Activated CD8-positive, alpha-beta memory T cell treated with anti-CD3 and anti-CD28 coated beads for 48 hours (primary cell): ENCODE data around the gene HERC2.
"Not testable (repeated sequence)": the region's sequence is repeated elsewhere in the genome, so short reads cannot be mapped to it uniquely, and the experiment has no call there.

Experiments used
- DNase-seq, 3 experiments: peaks; one replicate each; pipeline ENCODE4 v3.0.0-alpha.2; 2020; ENCODE audit warnings: low read depth in 2 of 3, low spot score in 2 of 3

The HERC2 gene

GRCh38 chr15:28273873-28274610 is 47.9 kb downstream of the HERC2 start:
- DNase-seq, result no peak

- no peak for DNase-seq
Observed at GRCh38 chr15:28273468-28273867, 48.5 kb downstream of the HERC2 start.

DNA sequence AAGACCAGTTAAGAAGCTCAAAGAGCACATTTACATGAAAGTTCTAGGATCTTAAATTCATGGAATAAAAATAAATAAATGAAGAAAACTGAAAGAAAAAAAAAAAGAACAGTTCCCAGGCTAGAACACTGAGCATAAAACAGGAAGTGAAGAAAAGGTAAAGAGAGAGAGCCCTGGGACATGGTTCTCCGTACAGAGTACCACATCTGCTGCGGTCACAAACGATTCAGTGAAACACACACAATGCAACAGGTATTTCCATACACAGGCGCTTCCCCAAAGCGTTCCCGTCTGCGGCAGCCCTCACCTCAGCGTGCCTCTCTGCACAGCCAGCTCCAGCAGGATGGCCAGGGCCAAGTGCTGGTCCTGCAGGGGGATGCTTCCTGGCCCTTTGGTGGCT is 49.4 kb downstream of the HERC2 start:
- no peak for DNase-seq

GRCh38 chr15:28271697-28272260 is 50.2 kb downstream of the HERC2 start:
- no peak for DNase-seq

DNA sequence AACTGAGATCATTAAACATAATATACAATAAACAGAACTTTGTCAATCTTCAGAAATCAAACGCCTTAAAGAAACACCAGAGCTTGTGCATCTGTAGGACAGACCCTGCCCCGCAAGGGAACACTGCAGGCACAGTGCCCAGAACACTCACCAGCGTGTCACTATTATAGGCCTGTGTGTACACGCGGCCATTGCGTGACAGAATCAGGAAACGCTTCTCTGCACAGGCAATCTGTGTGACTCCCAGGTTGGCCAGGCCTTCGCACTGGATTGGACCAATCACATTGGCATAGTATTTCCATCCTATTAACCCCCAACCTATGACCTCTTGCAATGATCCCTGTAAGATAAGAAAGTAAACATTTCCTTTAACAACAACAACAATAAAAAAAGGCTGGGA is 52.9 kb downstream of the HERC2 start:
- no peak for DNase-seq

DNA sequence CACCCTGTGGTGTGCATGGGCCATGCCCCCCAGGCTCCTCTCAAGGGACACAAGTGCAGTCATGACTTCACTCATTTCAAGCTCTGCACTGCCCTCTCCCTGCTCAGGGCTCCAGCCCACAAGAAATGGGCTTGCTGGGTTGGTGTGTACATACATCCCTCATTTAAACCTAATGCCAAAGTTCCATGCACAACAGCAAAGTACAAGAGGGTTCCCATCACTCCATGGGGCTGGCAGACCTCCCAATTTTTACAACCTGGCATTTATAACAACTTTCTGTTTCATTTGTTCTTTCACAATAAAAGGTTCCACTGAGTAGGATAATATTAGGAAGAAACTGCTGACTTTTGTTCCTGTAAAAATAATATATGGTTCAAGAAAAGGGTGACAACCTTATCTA is 54.3 kb downstream of the HERC2 start:
- DNase-seq, result no peak

DNA sequence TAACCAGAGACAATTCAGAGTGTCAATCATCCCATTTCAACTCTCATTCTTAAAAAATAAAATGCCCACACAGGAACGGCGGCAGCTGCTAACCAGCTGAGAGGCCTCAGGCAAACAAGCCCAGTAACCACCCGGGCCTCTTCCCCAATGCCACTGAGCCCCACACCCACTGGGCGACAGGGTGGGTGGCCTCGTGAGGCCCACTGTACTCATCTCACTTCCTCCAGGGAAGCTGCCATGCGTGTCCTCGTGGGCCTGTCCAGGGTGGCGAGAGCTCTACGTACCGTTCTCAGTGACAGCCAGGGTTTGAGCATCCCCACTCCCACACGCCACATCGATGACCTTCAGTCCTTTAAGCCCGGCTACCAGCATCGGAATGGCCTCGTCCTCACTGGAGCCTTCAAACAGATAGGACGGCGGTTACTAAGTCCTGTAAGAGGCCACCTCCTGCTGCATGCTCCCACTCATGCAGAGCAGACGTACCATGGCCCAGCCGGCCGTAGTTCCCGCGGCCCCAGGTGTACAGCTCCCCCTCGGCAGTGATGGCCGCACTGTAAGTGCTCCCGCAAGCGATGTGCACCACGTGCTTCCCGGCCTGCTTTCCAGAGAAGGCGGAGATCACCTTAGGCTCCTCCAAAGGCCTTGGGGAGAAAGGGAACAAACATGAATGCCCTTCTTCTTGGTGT is 56.5 kb downstream of the HERC2 start:
- DNase-seq, result no peak

DNA sequence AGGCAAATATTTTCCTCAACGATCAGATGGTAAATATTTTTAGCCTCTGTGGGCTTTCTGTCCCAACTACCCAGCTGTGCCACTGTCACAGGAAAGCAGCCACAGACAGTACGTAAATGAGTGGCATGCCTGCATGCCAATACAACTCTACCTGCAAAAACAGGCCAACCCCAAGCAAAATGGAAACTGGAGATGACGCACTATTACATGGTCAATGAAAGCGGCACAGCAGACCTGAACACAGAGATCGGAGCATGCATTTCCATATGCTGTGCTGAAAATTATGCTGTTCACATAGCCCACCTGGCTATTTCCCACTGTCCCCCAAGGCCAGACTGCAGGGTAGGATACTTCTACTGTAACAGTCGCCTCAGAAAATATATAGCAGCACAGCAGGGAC is 57.8 kb downstream of the HERC2 start:
- no peak for DNase-seq

- no peak for DNase-seq
Observed at GRCh38 chr15:28262438-28262837, 59.5 kb downstream of the HERC2 start.

DNA sequence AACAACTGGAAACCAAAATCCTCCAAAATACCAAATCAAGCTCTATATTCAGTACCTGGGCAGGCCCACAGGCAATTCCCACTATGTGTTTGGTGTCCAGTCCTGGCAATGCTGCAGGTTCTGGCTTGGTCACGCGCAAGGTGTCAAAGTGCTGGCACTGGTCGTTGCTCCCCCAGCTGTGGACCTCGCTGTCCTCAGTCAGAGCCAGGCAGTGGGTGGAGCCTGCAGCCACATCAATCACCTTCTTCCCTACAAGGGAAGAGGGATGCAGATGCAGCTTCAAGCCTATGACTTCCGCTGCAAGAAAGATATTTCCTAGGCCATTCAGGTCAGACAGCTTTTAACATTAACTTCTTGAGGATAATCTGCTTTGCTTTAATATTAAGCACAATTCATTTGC is 61.3 kb downstream of the HERC2 start:
- no peak for DNase-seq

- no peak for DNase-seq
Observed at GRCh38 chr15:28260317-28260716, 61.7 kb downstream of the HERC2 start.

- no peak for DNase-seq
Observed at GRCh38 chr15:28255965-28256364, 66.0 kb downstream of the HERC2 start.

DNA sequence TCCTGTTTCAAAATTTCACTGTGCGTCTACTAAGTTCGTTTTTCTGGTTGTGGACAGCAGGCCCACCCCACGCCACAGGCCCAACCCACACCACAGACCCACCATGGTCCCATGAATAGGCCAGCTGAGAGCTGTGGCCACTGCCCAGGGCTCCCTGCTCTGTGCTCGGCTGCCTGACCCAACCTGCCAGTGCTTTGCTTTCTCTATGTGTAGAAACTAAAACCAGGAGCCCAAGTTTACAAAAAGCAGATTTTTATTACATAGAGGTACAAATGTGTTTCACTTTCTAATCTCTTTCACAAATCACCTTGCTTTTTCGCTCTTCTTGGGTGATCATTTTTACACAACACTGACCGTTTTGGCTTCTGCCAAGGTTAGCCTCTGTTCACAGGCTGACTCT is 69.1 kb downstream of the HERC2 start:
- no peak for DNase-seq

- DNase-seq, result no peak
Observed at GRCh38 chr15:28246605-28247004, 75.4 kb downstream of the HERC2 start.

DNA sequence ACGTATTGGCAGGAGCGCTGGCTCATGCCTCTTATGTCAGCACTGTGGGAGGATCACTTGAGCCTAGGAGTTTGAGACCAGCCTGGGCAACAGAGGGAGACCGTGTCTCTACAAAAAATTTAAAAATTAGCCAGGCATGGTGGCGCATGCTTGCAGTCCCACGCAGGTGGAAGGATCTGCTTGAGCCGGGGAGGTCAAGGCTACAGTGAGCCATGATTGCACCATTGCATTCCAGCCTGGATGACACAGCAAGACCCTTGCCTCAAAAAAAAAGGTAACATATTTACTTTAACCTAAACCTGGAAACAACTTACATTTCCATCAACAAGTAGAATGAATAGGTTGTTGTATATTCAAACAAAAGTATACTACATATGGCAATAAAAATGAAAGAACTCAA is 78.1 kb downstream of the HERC2 start:
- DNase-seq, result no peak

DNA sequence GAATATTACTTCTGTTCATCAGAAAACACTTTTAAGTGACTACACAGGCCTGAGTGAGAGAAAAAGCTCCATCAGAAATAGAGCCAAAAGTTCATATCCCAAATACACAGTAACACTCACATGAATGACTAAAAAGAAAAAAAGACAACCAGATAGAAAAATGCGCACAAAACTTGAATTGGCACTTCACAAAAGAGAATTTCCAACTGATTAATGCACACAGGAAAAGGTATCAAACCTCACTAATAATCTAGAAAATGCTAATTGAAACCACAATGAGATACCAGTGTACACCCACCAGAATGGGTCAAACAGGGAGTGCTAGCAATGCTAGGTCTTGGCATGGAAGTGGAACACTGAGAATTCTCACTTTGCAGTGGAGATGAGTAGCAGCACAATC is 78.6 kb downstream of the HERC2 start:
- DNase-seq, result no peak

DNA sequence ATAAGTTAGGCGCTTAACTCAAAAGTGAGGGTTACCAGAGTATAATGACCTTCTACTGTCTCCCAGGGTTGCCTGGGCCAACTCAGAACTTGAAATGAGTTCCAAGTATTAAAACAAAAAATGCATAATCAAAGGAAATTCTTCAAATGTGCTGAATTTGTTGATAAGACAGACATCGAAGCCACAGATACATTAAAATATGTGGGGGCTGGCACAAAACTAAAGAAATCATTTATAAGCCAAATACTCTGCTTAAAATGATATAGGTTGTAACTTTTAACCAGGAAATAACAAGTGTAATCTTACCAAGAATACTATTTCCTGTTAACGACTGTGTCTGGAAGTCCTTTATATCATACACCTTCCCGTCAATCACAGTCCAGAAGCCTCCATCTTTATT is 83.7 kb downstream of the HERC2 start:
- not testable (repeated sequence) for DNase-seq

DNA sequence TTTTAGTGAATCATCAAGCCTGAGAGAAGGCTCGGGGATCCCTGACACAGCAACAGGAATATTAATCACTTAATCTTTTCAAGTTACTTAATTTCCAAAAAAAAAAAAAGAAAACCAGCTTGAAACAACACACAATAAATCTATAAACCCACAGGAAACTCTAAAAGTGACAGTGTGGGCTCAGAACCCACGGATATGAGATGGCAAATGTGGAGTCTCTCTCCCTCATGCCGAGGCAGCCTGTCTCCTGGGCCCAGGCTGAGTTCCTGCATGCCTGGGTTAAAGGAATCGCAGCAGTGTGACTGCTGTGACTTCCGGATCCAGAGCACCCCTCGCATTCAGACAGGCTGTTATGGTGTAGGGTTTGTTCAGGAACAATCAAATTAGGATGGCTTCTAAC is 90.2 kb downstream of the HERC2 start:
- not testable (repeated sequence) for DNase-seq

GRCh38 chr15:28231336-28231735 is 90.6 kb downstream of the HERC2 start:
- DNase-seq, result not testable (repeated sequence)

- not testable (repeated sequence) for DNase-seq
Observed at GRCh38 chr15:28228990-28229640, 92.9 kb downstream of the HERC2 start.

DNA sequence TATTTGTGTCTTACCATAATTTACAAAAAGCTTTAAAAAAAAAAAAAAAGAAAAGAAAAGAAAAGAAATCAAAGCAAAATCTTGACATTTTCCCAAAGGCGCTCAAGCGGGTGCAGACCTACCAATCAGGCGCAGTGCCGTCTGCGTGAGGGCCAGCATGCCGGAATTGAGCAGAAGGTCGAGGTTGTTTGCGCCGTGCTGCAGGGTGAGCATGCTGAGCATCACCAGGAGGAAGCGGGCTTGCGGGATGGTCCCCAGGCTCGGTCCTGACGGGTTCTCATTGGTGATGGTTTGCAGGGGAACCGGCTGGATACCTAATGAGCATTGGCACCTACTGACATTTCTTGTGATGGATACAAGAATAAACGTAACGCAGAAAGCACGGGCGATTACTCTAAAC is 93.9 kb downstream of the HERC2 start:
- no peak for DNase-seq

GRCh38 chr15:28227303-28227702 is 94.7 kb downstream of the HERC2 start:
- not testable (repeated sequence) for DNase-seq
